Measurements from ENCODE around the gene TAS2R43. TPM values are rescaled to one million over a fixed set of nuclear protein-coding genes. Genes with fewer than 3 reads are reported as not detected.
A peak's percentile ranks its signal among the peaks of the same experiment; 100 is the strongest.

The TAS2R43 gene, protein sequence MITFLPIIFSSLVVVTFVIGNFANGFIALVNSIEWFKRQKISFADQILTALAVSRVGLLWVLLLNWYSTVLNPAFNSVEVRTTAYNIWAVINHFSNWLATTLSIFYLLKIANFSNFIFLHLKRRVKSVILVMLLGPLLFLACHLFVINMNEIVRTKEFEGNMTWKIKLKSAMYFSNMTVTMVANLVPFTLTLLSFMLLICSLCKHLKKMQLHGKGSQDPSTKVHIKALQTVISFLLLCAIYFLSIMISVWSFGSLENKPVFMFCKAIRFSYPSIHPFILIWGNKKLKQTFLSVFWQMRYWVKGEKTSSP
- total RNA-seq (2021) = 1.1 and 1.5 TPM in 2 replicates
- percentile 86 among the genes with signal in this experiment for Bru-seq, nascent RNA
- BruChase-seq, experiment 1, labeled RNA remaining after a 2-hour chase = percentile 77 among the genes with signal in this experiment
- percentile 76 among the genes with signal in this experiment for BruChase-seq, experiment 2, labeled RNA remaining after a 6-hour chase
- long read RNA-seq = 0 reads

DNA sequence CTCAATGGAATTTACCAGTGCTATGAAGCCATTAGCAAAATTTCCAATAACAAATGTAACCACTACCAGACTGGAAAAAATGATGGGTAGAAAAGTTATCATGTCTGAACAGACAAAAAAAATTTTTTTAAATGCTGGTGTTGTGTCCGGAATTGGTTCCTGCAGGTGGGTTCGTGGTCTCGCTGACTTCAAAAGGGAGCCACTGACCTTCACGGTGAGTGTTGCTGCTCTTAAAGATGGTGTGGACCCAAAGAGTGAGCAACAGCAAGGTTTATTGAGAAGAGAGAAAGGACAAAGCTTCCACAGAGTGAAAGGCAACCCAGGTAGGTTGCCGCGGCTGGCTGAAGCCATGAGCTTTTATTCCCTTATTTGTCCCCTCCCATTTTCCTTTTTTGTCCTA is at the start of gene TAS2R43:
TAS2R43 (minus strand) TSS at position 186 of the 400 bp plus-strand sequence; CDS start at position 102, 84 bp downstream.
- BruUV-seq (replicated peaks) = no TSS peak
- no peak within 1 kb of the TSS for H2AFZ ChIP-seq
- H3K36me3 ChIP-seq (ENCODE audit: low read depth) = no peaks in the 10 kb centered on the region
- ChIA-PET POLR2A (ENCODE audit: unreplicated experiment) (interaction anchor here (0.6 kb wide), 1 partner anchor 839 kb away, joined by 4 read pairs; no protein-coding TSS in a partner anchor), CTCF (no interaction called here)
- H3K9me2 ChIP-seq (ENCODE audit: insufficient read depth) = no peaks in the 10 kb centered on the region
- no peak within 1 kb of the TSS for H3K4me2 ChIP-seq
- H3K27ac ChIP-seq = no peak within 1 kb of the TSS
- H3K4me1 ChIP-seq (replicated peaks; ENCODE audit: insufficient read depth) = no peaks in the 10 kb centered on the region
- no peaks in the 10 kb centered on the region for H3K9me3 ChIP-seq (ENCODE audit: insufficient read depth, low read depth)
- intact Hi-C loops (cut with micrococcal nuclease; ENCODE audit: unreplicated experiment) = no loop called here
- H3K79me2 ChIP-seq (ENCODE audit: low read depth) = no peaks in the 10 kb centered on the region
- H3K4me3 ChIP-seq = no peak within 1 kb of the TSS
- no peaks in the 10 kb centered on the region for H3F3A ChIP-seq (ENCODE audit: insufficient read depth, low read depth)
- H4K20me1 ChIP-seq (ENCODE audit: insufficient read depth) = no peaks in the 10 kb centered on the region
- no peak for DNase-seq
- TF ChIP-seq, protein P1, sequence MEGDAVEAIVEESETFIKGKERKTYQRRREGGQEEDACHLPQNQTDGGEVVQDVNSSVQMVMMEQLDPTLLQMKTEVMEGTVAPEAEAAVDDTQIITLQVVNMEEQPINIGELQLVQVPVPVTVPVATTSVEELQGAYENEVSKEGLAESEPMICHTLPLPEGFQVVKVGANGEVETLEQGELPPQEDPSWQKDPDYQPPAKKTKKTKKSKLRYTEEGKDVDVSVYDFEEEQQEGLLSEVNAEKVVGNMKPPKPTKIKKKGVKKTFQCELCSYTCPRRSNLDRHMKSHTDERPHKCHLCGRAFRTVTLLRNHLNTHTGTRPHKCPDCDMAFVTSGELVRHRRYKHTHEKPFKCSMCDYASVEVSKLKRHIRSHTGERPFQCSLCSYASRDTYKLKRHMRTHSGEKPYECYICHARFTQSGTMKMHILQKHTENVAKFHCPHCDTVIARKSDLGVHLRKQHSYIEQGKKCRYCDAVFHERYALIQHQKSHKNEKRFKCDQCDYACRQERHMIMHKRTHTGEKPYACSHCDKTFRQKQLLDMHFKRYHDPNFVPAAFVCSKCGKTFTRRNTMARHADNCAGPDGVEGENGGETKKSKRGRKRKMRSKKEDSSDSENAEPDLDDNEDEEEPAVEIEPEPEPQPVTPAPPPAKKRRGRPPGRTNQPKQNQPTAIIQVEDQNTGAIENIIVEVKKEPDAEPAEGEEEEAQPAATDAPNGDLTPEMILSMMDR (conservative IDR thresholded peaks at IDR 0.05) = no peak
- TF ChIP-seq EZH2 (IDR thresholded peaks at IDR 0.05; ENCODE audit: low read depth) = no peak
- no peaks in the 10 kb centered on the region for H3K27me3 ChIP-seq (ENCODE audit: insufficient read depth, low read depth)

DNA sequence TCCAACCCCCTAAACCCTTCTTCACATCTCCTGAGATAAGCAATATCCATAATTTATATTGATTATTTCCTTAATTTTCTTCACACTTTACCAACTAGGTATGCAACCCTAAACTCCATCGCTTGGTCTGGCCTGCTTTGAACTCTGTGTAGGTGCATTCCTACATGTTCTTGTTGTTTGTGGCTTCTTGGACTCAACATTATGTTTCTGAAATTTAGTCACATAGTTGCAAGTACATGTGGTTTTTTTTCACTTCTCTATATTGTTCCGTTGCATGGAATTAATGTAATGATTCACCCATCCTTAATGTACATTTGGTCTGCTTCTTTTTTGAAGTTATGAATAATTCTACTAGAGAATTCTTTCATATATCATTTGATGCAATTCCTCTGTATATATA is 44.0 kb upstream of the TAS2R43 start:
- Histone ChIP-seq H3K79me2 (ENCODE audit: low read depth) (0 out of 2 replicates have a peak, but pooled peaks cover 5% of the 10 kb centered on the region), H4K20me1 (ENCODE audit: insufficient read depth) (no peaks in the 10 kb centered on the region), H3K27ac (no peak overlapping the region), H3K27me3 (ENCODE audit: insufficient read depth, low read depth) (no peaks in the 10 kb centered on the region), H3K9me3 (ENCODE audit: insufficient read depth, low read depth) (no peaks in the 10 kb centered on the region), H3K4me3 (no peak overlapping the region), H3K9me2 (ENCODE audit: insufficient read depth) (no peaks in the 10 kb centered on the region), H3F3A (ENCODE audit: insufficient read depth, low read depth) (no peaks in the 10 kb centered on the region), H3K4me2 (no peak overlapping the region), H2AFZ (no peak overlapping the region), H3K4me1 (replicated peaks; ENCODE audit: insufficient read depth) (no peaks in the 10 kb centered on the region), H3K36me3 (ENCODE audit: low read depth) (no peaks in the 10 kb centered on the region)
- no peak for DNase-seq
- intact Hi-C loops (cut with micrococcal nuclease; ENCODE audit: unreplicated experiment) = no loop called here
- BruUV-seq (replicated peaks) = no TSS peak
- TF ChIP-seq, protein P1 (conservative IDR thresholded peaks at IDR 0.05) = no peak
- TF ChIP-seq EZH2 (IDR thresholded peaks at IDR 0.05; ENCODE audit: low read depth) = no peak
- POLR2A ChIA-PET (ENCODE audit: unreplicated experiment) = no interaction called here
- CTCF ChIA-PET = no interaction called here

DNA sequence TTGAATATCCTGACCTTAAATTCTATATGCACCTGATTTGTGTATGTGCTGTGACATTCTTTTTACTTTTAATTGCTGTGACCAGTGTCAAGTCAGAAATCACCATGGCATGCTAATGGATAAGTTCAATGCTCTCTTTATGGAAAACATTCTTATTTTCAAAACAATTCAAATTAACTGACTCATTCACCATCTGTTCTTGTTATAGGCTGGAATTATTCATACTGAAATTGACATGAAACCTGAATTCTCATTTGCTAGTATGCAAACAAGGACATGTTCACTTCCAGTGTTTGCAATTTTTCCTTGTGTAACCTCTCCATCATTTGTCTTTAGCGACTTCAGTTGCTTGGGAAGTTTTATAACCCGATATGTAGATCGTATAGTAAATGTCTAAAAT is 42.2 kb upstream of the TAS2R43 start, which contains the start of gene TAS2R30:
TAS2R30 (minus strand) TSS at position 340 of the 400 bp plus-strand sequence. CDS start 400 bp downstream, outside the sequence.
- BruUV-seq (replicated peaks) = no TSS peak
- no peak within 1 kb of the TSS for H3K4me2 ChIP-seq

More for the DNA sequence above, 42.2 kb upstream of the TAS2R43 start, which contains the start of gene TAS2R30:
- Histone ChIP-seq H3K27ac (no peak within 1 kb of the TSS), H3K9me2 (ENCODE audit: insufficient read depth) (no peaks in the 10 kb centered on the region), H2AFZ (no peak within 1 kb of the TSS), H4K20me1 (ENCODE audit: insufficient read depth) (no peaks in the 10 kb centered on the region), H3K4me3 (no peak within 1 kb of the TSS), H3K9me3 (ENCODE audit: insufficient read depth, low read depth) (no peaks in the 10 kb centered on the region), H3K27me3 (ENCODE audit: insufficient read depth, low read depth) (no peaks in the 10 kb centered on the region), H3K4me1 (replicated peaks; ENCODE audit: insufficient read depth) (no peaks in the 10 kb centered on the region), H3K36me3 (ENCODE audit: low read depth) (no peaks in the 10 kb centered on the region), H3F3A (ENCODE audit: insufficient read depth, low read depth) (no peaks in the 10 kb centered on the region), H3K79me2 (ENCODE audit: low read depth) (no peaks in the 10 kb centered on the region)
- TF ChIP-seq, protein P1 (conservative IDR thresholded peaks at IDR 0.05) = no peak
- TF ChIP-seq EZH2 (IDR thresholded peaks at IDR 0.05; ENCODE audit: low read depth) = no peak
- intact Hi-C loops (cut with micrococcal nuclease; ENCODE audit: unreplicated experiment) = no loop called here
- POLR2A ChIA-PET (ENCODE audit: unreplicated experiment) = no interaction called here
- DNase-seq = no peak
- CTCF ChIA-PET = no interaction called here
